Panc1 (cell line): ENCODE data around the gene PGGHG. TPM values are rescaled to one million over a fixed set of nuclear protein-coding genes. Genes with fewer than 3 reads are reported as not detected.

ENCODE experiments used
- ATAC-seq: fragments of 200-7000 bp; cut with Tn5 transposase; 2 replicates; pipeline ENCODE4 v1.9.1; 2020; ENCODE audit warnings: mild to moderate bottlenecking, moderate library complexity
- BruUV-seq: library from RNA; stranded (reverse); fragments of 400-500 nt; replicated peaks from 2 replicates; lab custom pipeline; 2021; lab: Mats Ljungman, UMichigan
- CTCF ChIA-PET: fragments of 300-600 bp; sonication (Branson Sonifier 250); formaldehyde crosslinking; loops from one replicate; lab custom pipeline; 2022; ENCODE audit warnings: antibody characterized with exemption; lab: Charles Lee
- POLR2A ChIA-PET: fragments of 300-600 bp; sonication (Branson Sonifier 250); formaldehyde crosslinking; loops from one replicate; lab custom pipeline; 2022; ENCODE audit warnings: antibody characterized with exemption; lab: Charles Lee
- DNase-seq: peaks from one replicate; pipeline ENCODE4 v3.0.0-alpha.2; 2010; ENCODE audit warnings: low read depth, low spot score
- H3K27ac ChIP-seq: 2 replicates; pipeline ENCODE4 v1.5.1; 2011; ENCODE audit warnings: mild to moderate bottlenecking, low read length, inconsistent platforms
- H3K27me3 ChIP-seq: fragments of 200-500 bp; sonication (Bioruptor generic); 2 replicates; pipeline ENCODE4 v1.6.0; 2014; ENCODE audit warnings: low read length, inconsistent platforms; ENCODE audit not compliant: control insufficient read depth, insufficient read depth
- H3K36me3 ChIP-seq: fragments of 200-500 bp; sonication (Bioruptor generic); 2 replicates; pipeline ENCODE4 v1.5.1; 2014; ENCODE audit warnings: inconsistent platforms, mild to moderate bottlenecking, low read length, moderate library complexity; ENCODE audit not compliant: control insufficient read depth, insufficient read depth
- H3K4me1 ChIP-seq: 2 replicates; pipeline ENCODE4 v1.5.1; 2011; ENCODE audit warnings: inconsistent platforms, mild to moderate bottlenecking, low read length, moderate library complexity; ENCODE audit not compliant: control insufficient read depth, insufficient read depth
- H3K4me3 ChIP-seq, 2 experiments: 2 replicates each; pipeline ENCODE4 v1.5.1; 2011 to 2012; ENCODE audit warnings: low read depth in 2 of 2, low read length in 2 of 2, mild to moderate bottlenecking in 2 of 2, inconsistent platforms in 1 of 2, moderate library complexity in 1 of 2
- H3K9me3 ChIP-seq: fragments of 200-500 bp; sonication (Bioruptor generic); 2 replicates; pipeline ENCODE4 v1.5.1; 2014; ENCODE audit warnings: low read depth, mild to moderate bottlenecking, inconsistent platforms, low read length, moderate library complexity; ENCODE audit not compliant: control insufficient read depth, insufficient read depth
- CTCF ChIP-seq: fragments of 450-650 bp; IDR thresholded peaks from 2 replicates; pipeline ENCODE4 v1.5.1; 2017; ENCODE audit warnings: mild to moderate bottlenecking
- POLR2AphosphoS5 ChIP-seq: IDR thresholded peaks from 2 replicates; pipeline ENCODE4 v1.6.1; 2012; ENCODE audit warnings: mild to moderate bottlenecking, low read depth, low read length, moderate library complexity
- REST ChIP-seq, 2 experiments: IDR thresholded peaks; 2 replicates each; pipeline ENCODE4 v1.6.1; 2011 to 2012; ENCODE audit warnings: low read depth in 2 of 2, control low read depth in 1 of 2, low read length in 1 of 2, mild to moderate bottlenecking in 1 of 2, moderate library complexity in 1 of 2; ENCODE audit not compliant: insufficient read depth in 1 of 2
- SIN3A ChIP-seq: IDR thresholded peaks from 2 replicates; pipeline ENCODE4 v1.6.1; 2012; ENCODE audit warnings: low read depth, mild to moderate bottlenecking, low read length, moderate library complexity, borderline replicate concordance; ENCODE audit not compliant: insufficient read depth
- TCF7L2 ChIP-seq: IDR thresholded peaks from 2 replicates; pipeline ENCODE4 v1.6.1; 2011; ENCODE audit warnings: mild to moderate bottlenecking, low read depth, low read length, inconsistent platforms
- in situ Hi-C: cut with HindIII; loops from 2 replicates; pipeline ENCODE4 v1.10.0; 2016; ENCODE audit warnings: low sequenced_read_pairs, low pct_unique_long_range_greater_than_20kb
- intact Hi-C: fragments of 100-400 bp; cut with micrococcal nuclease; formaldehyde crosslinking; loops from one replicate; pipeline ENCODE4 v1.10.0; 2022; ENCODE audit not compliant: unreplicated experiment
- total RNA-seq: library from RNA; stranded (reverse); gene quantifications from one replicate; pipeline ENCODE4 v1.2.1, GENCODE V29; 2021; ENCODE audit not compliant: unreplicated experiment

The PGGHG gene
- total RNA-seq, 1 experiment from 2014 or later: 115 TPM

DNA sequence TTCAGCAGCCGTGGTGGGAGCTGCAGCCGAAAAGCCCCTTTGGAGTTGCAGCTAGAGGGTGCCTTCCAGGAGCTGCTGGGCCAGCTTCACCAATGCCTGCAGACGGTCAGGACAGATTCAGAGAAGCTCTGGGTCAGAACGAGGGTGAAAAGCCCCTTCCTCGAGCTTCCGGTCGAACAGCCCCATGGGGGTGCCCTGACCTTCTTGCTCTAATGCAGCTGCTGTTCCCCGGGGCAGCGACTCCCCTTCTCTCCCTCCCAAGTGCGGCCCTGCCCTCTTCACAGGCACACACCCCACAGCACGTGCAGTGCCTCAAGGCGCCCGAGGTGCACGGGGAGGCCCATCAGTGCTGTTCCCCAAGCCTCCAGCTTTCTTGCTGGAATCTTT lies 41.4 kb downstream of the PGGHG start:
- no peak for TF ChIP-seq TCF7L2
- TF ChIP-seq CTCF: no peak
- DNase-seq (no peak), ATAC-seq (no peak)
- H3K27me3 ChIP-seq: no peaks in the 10 kb centered on the region
- in situ Hi-C loops: no loop called here
- H3K27ac ChIP-seq: no peak overlapping the region
- no TSS peak for BruUV-seq
- CTCF ChIA-PET: no interaction called here
- POLR2A ChIA-PET: no interaction called here
- intact Hi-C loops: no loop called here
- H3K4me3 ChIP-seq: no peak overlapping the region
- peaks cover 22% of the 10 kb centered on the region for H3K4me1 ChIP-seq
- H3K36me3 ChIP-seq: no peaks in the 10 kb centered on the region
- H3K9me3 ChIP-seq: no peaks in the 10 kb centered on the region

- no peak overlapping the region for H3K4me3 ChIP-seq
- no peak for DNase-seq
- no peak for ATAC-seq
- BruUV-seq: no TSS peak
- H3K9me3 ChIP-seq: no peaks in the 10 kb centered on the region
- H3K27me3 ChIP-seq: no peaks in the 10 kb centered on the region
- no peaks in the 10 kb centered on the region for H3K36me3 ChIP-seq
- TF ChIP-seq TCF7L2: no peak
- TF ChIP-seq CTCF: no peak
- no peak for TF ChIP-seq SIN3A
- TF ChIP-seq REST (IDR thresholded peaks at IDR 0.05; ENCODE audit: insufficient read depth in 1 of 2, low read depth in 2 of 2, low read length in 1 of 2): no peak
- no peak for TF ChIP-seq POLR2AphosphoS5
- ChIA-PET CTCF (no interaction called here), POLR2A (no interaction called here)
- in situ Hi-C loops: no loop called here
- intact Hi-C loops: no loop called here
- peaks cover 22% of the 10 kb centered on the region for H3K4me1 ChIP-seq
- no peak overlapping the region for H3K27ac ChIP-seq
Measured at GRCh38 chr11:330694-331357, 41.9 kb downstream of the PGGHG start.
